Activated CD8-positive, alpha-beta memory T cell treated with anti-CD3 and anti-CD28 coated beads for 4 hours (primary cell): ENCODE measurements around the gene MYZAP.

Experiments used
- DNase-seq, 2 donors: peaks; one replicate each; pipeline ENCODE4 v3.0.0-alpha.2; 2020; ENCODE audit warnings: low read depth in 2 of 2

The MYZAP gene

GRCh38 chr15:57591822-57592367, at the start of gene MYZAP:
Gene MYZAP, plus strand, starts transcription at chr15:57591904. Its CDS starts 131 bp downstream, at chr15:57592035.
- DNase-seq, result no peak

DNA sequence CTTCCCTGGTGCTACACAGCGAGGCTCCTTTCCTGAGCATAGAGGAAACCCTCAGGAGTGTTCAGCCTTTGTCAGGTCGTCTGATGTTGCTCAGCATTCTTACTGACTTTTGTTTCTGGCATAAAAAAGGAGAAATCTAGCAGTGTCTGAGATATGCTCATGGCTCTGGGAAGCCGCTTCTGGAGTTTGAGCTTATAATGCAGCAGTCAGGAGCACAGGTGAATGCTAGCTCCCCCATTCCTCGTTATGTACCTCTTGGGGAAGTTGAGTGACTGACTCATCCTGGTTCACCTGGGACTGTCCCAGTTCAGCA, 49.2 kb upstream of the MYZAP start:
- DNase-seq, result no peak

- no peak for DNase-seq
These were observed 46.7 kb upstream of the MYZAP start for GRCh38 chr15:57544848-57545480.

GRCh38 chr15:57545995-57546394, 45.7 kb upstream of the MYZAP start:
- no peak for DNase-seq

DNA sequence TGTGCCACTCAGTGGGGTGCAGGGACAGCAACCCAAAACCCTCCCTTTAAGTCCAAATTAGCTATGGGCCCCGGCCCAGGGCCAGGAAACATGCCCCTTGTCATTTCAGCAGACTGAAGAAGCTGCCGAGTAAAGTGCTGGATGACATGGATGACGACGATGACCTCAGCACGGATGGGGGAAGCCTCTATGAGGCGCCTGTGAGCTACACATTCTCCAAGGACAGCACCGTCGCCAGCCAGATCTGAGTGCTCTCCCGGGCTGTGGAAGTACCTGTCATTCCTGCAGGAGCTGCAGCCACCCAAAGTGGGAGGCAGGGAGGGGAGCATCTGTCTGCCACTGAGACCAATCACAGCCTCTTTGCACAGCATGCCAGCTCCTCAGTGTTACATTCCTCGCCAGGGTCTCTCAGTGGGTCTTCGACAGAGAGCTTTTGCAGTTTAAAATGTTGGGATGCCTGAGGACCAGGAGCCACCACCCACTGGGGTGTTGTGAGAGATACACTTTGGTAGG, 44.4 kb upstream of the MYZAP start:
- no peak for DNase-seq

DNA sequence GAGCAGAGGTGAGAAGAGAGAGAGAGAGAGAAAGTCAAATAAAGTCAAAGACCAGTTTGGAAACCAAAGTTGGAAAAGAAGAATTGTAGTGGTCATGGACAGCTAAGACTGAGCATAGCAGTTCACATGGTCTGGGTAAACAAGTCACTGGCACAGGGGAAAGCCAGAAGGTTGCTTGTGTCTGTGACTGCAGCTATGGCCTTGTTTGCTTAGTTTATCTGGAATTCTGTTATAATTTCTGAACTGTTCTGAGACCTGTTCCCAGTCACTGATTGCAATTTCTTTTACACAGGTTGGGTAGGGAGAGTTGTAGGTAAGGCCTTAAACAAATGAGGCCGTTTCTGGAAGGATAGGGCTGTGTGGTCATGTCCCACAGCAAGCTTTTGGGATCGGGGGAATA, 43.4 kb upstream of the MYZAP start:
- no peak for DNase-seq

DNA sequence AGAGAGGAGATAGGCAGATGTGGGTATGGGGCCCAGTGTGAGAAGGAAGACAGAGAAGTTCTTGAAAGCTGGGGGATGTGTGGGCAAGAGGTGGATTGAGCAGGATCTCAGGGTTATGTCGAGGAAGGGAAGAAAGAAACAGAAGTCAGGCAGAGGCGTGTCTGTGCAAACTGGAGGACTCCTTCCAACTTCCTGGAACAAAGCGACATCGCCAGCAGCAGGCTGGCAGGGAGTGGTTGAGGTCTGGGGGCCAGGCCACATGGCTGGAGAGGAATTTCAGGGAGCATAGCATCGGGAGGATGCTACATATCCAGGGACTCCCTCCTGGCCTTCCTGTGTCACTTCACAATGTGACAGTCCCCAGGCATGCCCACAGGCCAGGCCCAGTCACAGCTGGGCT, 42.9 kb upstream of the MYZAP start:
- DNase-seq, result no peak

DNA sequence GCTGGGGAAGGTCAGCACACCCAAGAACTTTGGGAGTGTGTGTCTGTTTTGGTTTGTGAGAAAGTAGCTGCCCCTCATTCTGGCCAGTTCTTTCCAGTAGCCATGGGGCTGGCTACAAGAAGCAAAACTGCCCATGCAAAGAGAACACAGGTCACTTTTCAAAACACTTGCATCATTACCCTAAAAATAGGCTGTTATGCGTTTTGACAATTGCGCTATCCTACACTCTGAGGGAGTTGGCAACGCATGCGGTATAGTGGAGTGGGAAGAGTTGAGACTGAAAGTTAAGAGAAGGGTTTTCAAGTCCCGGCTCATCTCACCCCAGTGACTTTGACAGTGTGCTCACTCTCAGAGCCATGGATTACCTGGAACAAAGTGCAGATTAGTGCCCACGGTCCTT, 41.8 kb upstream of the MYZAP start:
- no peak for DNase-seq

GRCh38 chr15:57550640-57551039, 41.1 kb upstream of the MYZAP start:
- DNase-seq, result no peak

DNA sequence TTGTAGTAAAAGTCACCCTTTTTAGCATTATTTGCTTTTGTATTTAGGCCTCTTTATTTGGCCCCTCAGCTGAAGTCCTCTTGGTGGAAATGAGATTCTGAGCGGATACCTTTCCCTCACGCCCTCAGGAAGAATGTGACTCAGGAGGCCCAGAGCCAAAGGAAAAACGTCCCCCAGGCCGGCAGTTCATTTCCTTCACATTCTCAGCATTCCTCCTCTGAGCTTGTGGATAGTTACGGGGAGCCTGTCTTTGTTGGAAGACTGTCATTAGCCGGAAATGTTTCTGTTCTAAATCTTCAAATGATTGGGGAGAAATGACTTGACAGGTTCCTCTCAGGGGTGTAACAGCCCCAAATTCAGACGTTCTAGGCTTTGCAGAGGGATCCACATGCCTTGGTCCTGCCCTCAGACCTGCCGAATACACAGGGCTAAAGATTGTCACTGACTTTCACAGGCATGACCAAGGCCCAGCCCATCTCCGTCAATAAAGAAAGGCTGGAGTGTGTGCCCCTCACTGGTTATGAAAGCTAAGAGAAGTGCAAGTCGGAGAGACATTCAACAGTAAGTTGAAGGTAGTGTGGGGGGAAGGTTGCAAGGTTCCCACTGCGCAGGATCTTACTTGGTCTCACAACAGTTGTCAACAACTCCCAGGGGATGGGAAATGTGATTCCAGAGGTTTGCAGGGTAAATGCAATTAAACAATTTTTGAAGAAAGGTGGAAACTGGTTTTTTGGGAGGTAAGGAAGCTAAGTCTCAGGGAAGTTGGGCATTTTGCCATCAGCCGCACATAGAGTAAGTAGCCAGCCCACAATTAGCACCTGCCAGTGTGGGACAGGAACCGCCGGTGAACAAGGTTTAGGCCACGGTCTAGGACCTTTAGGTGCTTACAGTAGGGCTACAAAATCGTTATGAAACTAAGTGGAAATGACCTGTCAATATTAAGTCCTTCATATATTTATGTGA, 39.7 kb upstream of the MYZAP start:
- no peak for DNase-seq

DNA sequence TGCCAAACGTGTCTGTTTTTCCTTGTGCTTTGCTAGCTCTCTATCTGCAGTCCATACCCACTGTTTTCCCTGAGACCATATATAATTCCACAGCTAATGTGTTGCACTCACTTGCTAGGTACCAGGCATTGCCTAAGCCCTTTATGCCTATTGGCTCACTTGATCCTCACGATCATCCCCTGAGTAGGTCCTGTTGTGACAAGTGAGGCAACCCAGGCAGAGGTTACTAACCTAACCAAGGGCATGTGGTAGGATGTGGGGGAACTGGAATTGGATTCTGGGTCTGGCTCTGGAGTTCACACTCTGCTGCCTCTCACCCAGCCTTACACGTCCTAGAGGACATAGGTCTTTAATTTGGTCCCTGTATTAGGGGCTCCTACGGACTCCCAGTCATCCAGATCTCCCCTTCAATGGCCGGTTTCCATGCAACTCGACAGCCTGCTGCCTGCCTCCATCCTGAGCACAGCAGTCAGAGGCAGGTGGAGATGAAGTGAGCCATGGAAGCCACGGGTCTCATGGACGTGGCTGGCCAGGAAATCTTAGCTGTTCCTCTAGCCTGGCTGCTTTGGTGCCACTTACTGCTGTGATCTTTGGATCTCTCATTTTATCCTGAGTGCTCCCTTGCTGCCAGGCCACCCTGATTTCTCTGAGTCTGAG, 38.9 kb upstream of the MYZAP start:
- DNase-seq, result no peak

GRCh38 chr15:57553526-57553925, 38.2 kb upstream of the MYZAP start:
- no peak for DNase-seq

- DNase-seq, result no peak
These were observed 37.5 kb upstream of the MYZAP start for GRCh38 chr15:57554063-57554811.

GRCh38 chr15:57554812-57555179, 36.9 kb upstream of the MYZAP start:
- no peak for DNase-seq

DNA sequence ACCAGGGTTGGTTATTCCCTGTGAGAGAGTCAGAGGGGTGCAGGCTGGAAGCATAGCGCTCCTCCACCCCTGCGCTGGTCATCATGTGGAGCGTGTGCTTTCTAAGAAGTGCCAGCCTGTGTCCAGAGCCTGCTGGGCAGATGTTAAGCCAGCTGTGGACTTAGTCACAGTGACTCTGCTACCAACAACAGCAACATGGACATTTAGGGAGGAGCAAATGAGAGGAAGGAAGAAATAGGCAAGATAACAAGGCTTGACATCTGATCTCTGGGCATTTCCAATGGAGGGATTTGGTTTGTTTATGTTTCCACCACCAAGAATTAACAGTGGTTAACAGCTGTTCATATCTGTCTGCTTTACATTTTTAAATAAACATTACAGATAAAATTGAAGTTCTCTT, 36.4 kb upstream of the MYZAP start:
- no peak for DNase-seq

DNA sequence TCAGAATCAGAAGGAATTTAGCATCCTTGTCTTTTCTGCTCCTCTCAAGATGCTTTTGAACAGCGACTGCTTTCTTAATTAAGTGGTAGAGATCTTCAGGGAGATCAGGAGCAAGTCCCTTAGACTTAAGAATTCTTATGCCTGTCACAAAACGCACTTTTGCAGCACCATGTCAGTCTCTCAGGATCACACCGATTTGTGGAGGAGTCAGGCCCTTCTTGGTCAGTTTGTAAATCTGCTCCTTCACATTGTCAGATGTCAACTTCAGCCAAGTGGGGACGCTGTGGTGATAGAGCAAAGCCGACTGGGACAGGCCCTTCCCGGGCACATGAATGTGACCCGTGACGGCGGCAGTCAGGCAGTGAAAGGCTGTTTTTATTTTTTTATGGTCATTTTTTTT, 35.7 kb upstream of the MYZAP start:
- DNase-seq, result no peak

DNA sequence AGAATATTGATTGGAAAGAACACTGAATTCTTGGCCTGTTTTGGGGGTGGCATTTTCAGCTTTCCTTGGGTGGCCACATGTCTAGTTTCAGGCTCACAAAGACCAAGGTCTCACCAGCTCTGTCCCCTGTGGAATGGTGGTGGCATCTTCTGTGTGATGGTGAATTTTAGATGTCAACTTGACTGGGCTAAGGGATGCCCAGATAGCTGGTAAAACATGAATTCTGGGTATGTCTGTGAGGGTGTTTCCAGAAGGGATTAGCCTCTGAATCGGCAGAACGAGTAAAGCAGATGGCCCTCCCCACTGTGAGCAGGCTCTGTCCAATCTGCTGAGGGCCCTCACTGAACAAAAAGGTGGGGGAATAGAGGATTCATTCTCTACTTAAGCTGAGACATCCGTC, 34.4 kb upstream of the MYZAP start:
- no peak for DNase-seq

- no peak for DNase-seq
These were observed 33.9 kb upstream of the MYZAP start for GRCh38 chr15:57557810-57558209.

GRCh38 chr15:57559875-57560274, 31.8 kb upstream of the MYZAP start:
- DNase-seq, result peak; percentile 28

DNA sequence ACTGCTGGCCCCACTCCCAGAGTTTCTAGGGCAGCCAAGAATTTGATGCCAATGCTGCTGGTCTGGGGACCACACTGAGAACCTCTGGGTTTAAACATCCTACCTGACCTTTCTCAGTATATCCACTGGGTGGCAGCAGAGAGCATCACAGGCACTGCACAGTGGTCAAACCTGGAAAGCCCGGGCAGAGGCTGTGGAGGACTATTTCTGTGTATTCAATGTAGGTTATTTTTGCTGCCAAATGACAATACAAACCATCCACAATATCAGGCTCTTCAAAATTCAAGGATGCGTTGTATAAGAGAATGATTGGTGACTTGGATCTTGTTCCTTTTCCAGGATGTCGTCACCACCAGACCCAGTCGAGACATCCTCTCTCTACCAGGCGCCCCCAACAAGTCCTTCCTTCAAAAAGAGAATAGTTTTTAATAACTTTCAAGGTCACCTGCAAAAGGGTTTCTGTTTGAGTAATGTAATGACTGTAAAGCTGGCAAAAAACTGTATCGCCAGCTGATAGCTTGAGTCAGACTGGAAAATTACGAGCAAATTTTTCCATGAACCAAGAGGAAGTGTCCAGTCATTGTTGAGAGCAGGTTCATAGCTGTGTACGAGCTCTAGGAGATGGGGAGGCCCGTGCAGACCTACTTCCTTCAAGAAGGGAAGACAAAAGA, 30.5 kb upstream of the MYZAP start:
- DNase-seq, result peak; percentile 30 to 31

- DNase-seq, result no peak
These were observed 29.4 kb upstream of the MYZAP start for GRCh38 chr15:57562196-57562769.
